Neural cell (in vitro differentiated cells): ENCODE measurements around the gene CAMKMT. TPM values are rescaled to one million over a fixed set of nuclear protein-coding genes. Genes with fewer than 3 reads are reported as not detected.

ENCODE experiments used
- H2AFZ ChIP-seq: fragments of 200-600, 300-800 bp; sonication (generic), shearing (Covaris generic); 2 replicates; pipeline ENCODE4 v1.6.0; 2014; ENCODE audit warnings: low read depth, mild to moderate bottlenecking, antibody characterized with exemption, low read length, moderate library complexity
- H3F3A ChIP-seq: fragments of 200-600 bp; shearing (Covaris generic); 2 replicates; pipeline ENCODE4 v1.6.1; 2016; ENCODE audit warnings: mild to moderate bottlenecking, moderate library complexity, mixed read lengths, antibody characterized with exemption, low read length; ENCODE audit not compliant: insufficient read depth, poor library complexity, severe bottlenecking
- H3K27ac ChIP-seq: fragments of 200-600, 300-800 bp; sonication (generic), shearing (Covaris generic); 2 replicates; pipeline ENCODE4 v1.5.1; 2014; ENCODE audit warnings: mild to moderate bottlenecking, low read length, moderate library complexity
- H3K27me3 ChIP-seq: fragments of 300-800, 200-600 bp; sonication (generic), shearing (Covaris generic); 2 replicates; pipeline ENCODE4 v1.6.0; 2014; ENCODE audit warnings: mild to moderate bottlenecking, low read depth, low read length, moderate library complexity; ENCODE audit not compliant: insufficient read depth
- H3K36me3 ChIP-seq: fragments of 300-800, 200-600 bp; sonication (generic), shearing (Covaris generic); 2 replicates; pipeline ENCODE4 v1.5.1; 2014; ENCODE audit warnings: mild to moderate bottlenecking, antibody characterized with exemption, low read length, moderate library complexity; ENCODE audit not compliant: insufficient read depth
- H3K4me2 ChIP-seq: fragments of 300-800, 200-600 bp; sonication (generic), shearing (Covaris generic); 2 replicates; pipeline ENCODE4 v1.6.0; 2014; ENCODE audit warnings: mild to moderate bottlenecking, low read length
- H3K4me3 ChIP-seq: fragments of 300-800, 200-600 bp; sonication (generic), shearing (Covaris generic); 2 replicates; pipeline ENCODE4 v1.5.1; 2014; ENCODE audit warnings: mild to moderate bottlenecking, low read length, moderate library complexity
- H3K79me2 ChIP-seq: fragments of 200-600 bp; shearing (Covaris generic); replicated peaks from 2 replicates; pipeline ENCODE4 v1.6.0; 2014; ENCODE audit warnings: mild to moderate bottlenecking, low read length, moderate library complexity; ENCODE audit not compliant: insufficient read depth
- H3K9ac ChIP-seq: fragments of 300-800, 200-600 bp; sonication (generic), shearing (Covaris generic); 2 replicates; pipeline ENCODE4 v1.6.1; 2016; ENCODE audit warnings: mild to moderate bottlenecking, low read length, mixed read lengths
- H3K9me2 ChIP-seq: fragments of 200-600 bp; shearing (Covaris generic); 2 replicates; pipeline ENCODE4 v1.6.1; 2016; ENCODE audit warnings: mild to moderate bottlenecking, low read length, mixed read lengths; ENCODE audit not compliant: insufficient read depth
- H3K9me3 ChIP-seq: fragments of 200-600, 300-800 bp; sonication (generic), shearing (Covaris generic); 2 replicates; pipeline ENCODE4 v1.6.1; 2016; ENCODE audit warnings: mild to moderate bottlenecking, mixed run types, low read length, moderate library complexity, mixed read lengths
- H4K20me1 ChIP-seq: fragments of 200-600 bp; shearing (Covaris generic); 2 replicates; pipeline ENCODE4 v1.6.1; 2016; ENCODE audit warnings: mild to moderate bottlenecking, mixed run types; ENCODE audit not compliant: insufficient read depth
- CTCF ChIP-seq: fragments of 450-650 bp; IDR thresholded peaks from 2 replicates; pipeline ENCODE4 v1.5.1; 2014; ENCODE audit warnings: antibody characterized with exemption, mild to moderate bottlenecking, moderate library complexity; ENCODE audit not compliant: poor library complexity, severe bottlenecking
- EP300 ChIP-seq: fragments of 450-650 bp; conservative IDR thresholded peaks from 2 replicates; pipeline ENCODE4 v1.6.1; 2014; ENCODE audit warnings: antibody characterized with exemption, mild to moderate bottlenecking, moderate library complexity; ENCODE audit not compliant: poor library complexity, severe bottlenecking
- EZH2 ChIP-seq: fragments of 200-600, 300-800 bp; shearing (Covaris generic), sonication (generic); IDR thresholded peaks from 2 replicates; pipeline ENCODE4 v1.6.1; 2014; ENCODE audit warnings: antibody characterized with exemption, low read length, borderline replicate concordance, mild to moderate bottlenecking; ENCODE audit not compliant: insufficient read depth, poor library complexity, severe bottlenecking
- MXI1 ChIP-seq: fragments of 450-650 bp; conservative IDR thresholded peaks from 2 replicates; pipeline ENCODE4 v1.6.1; 2014; ENCODE audit warnings: antibody characterized with exemption, mild to moderate bottlenecking; ENCODE audit not compliant: poor library complexity, severe bottlenecking
- POLR2AphosphoS5 ChIP-seq: IDR thresholded peaks from 2 replicates; pipeline ENCODE4 v1.6.1; 2012
- RAD21 ChIP-seq: fragments of 450-650 bp; conservative IDR thresholded peaks from 2 replicates; pipeline ENCODE4 v1.6.1; 2014; ENCODE audit warnings: antibody characterized with exemption, mild to moderate bottlenecking, moderate library complexity
- SMC3 ChIP-seq: fragments of 450-650 bp; conservative IDR thresholded peaks from 2 replicates; pipeline ENCODE4 v1.6.1; 2014; ENCODE audit warnings: antibody characterized with exemption, mild to moderate bottlenecking, moderate library complexity; ENCODE audit not compliant: poor library complexity
- TAF1 ChIP-seq: IDR thresholded peaks from 2 replicates; pipeline ENCODE4 v1.6.1; 2012; ENCODE audit warnings: low read depth
- polyA plus RNA-seq: library from polyadenylated mRNA; depleted of rRNA; stranded (reverse); fragments of >200 nt; gene quantifications from 2 replicates; pipeline ENCODE4 v1.2.3, GENCODE V29; 2014
- TF ChIP-seq, protein P1 (sequence below): IDR thresholded peaks from 2 replicates; pipeline ENCODE4 v1.6.1; 2012; ENCODE audit warnings: borderline replicate concordance

The CAMKMT gene
- polyA plus RNA-seq, 1 donor from 2014 or later = 5.1 TPM

GRCh38 chr2:44529448-44529847 is 167.7 kb downstream of the CAMKMT start:
- no peaks in the 10 kb centered on the region for H3K9me2 ChIP-seq
- no peaks in the 10 kb centered on the region for H3F3A ChIP-seq
- no peak overlapping the region for H3K27ac ChIP-seq
- H3K79me2 ChIP-seq = no peaks in the 10 kb centered on the region
- H3K36me3 ChIP-seq = no peaks in the 10 kb centered on the region
- TF ChIP-seq, protein P1, sequence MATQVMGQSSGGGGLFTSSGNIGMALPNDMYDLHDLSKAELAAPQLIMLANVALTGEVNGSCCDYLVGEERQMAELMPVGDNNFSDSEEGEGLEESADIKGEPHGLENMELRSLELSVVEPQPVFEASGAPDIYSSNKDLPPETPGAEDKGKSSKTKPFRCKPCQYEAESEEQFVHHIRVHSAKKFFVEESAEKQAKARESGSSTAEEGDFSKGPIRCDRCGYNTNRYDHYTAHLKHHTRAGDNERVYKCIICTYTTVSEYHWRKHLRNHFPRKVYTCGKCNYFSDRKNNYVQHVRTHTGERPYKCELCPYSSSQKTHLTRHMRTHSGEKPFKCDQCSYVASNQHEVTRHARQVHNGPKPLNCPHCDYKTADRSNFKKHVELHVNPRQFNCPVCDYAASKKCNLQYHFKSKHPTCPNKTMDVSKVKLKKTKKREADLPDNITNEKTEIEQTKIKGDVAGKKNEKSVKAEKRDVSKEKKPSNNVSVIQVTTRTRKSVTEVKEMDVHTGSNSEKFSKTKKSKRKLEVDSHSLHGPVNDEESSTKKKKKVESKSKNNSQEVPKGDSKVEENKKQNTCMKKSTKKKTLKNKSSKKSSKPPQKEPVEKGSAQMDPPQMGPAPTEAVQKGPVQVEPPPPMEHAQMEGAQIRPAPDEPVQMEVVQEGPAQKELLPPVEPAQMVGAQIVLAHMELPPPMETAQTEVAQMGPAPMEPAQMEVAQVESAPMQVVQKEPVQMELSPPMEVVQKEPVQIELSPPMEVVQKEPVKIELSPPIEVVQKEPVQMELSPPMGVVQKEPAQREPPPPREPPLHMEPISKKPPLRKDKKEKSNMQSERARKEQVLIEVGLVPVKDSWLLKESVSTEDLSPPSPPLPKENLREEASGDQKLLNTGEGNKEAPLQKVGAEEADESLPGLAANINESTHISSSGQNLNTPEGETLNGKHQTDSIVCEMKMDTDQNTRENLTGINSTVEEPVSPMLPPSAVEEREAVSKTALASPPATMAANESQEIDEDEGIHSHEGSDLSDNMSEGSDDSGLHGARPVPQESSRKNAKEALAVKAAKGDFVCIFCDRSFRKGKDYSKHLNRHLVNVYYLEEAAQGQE = no peak
- TF ChIP-seq CTCF = no peak
- TF ChIP-seq EP300 = no peak
- no peak for TF ChIP-seq RAD21
- no peak for TF ChIP-seq SMC3
- no peak for TF ChIP-seq MXI1
- no peak for TF ChIP-seq POLR2AphosphoS5
- TF ChIP-seq TAF1 = no peak
- no peak for TF ChIP-seq EZH2
- no peaks in the 10 kb centered on the region for H3K9me3 ChIP-seq
- H2AFZ ChIP-seq = no peak overlapping the region
- H3K4me2 ChIP-seq = no peak overlapping the region
- no peak overlapping the region for H3K4me3 ChIP-seq
- H3K9ac ChIP-seq = no peak overlapping the region
- H3K27me3 ChIP-seq = no peaks in the 10 kb centered on the region
- no peaks in the 10 kb centered on the region for H4K20me1 ChIP-seq

- TF ChIP-seq SMC3 (no peak), MXI1 (no peak), EZH2 (no peak), CTCF (no peak), TAF1 (no peak), RAD21 (no peak), POLR2AphosphoS5 (no peak), EP300 (no peak)
- TF ChIP-seq, protein P1 = no peak
- no peaks in the 10 kb centered on the region for H3K36me3 ChIP-seq
- H3K27me3 ChIP-seq = no peaks in the 10 kb centered on the region
- H3K79me2 ChIP-seq = no peaks in the 10 kb centered on the region
- H4K20me1 ChIP-seq = no peaks in the 10 kb centered on the region
- no peak overlapping the region for H3K4me2 ChIP-seq
- no peaks in the 10 kb centered on the region for H3F3A ChIP-seq
- H3K9me2 ChIP-seq = no peaks in the 10 kb centered on the region
- no peak overlapping the region for H2AFZ ChIP-seq
- no peaks in the 10 kb centered on the region for H3K9me3 ChIP-seq
- no peak overlapping the region for H3K27ac ChIP-seq
- H3K9ac ChIP-seq = no peak overlapping the region
- H3K4me3 ChIP-seq = no peak overlapping the region
Observed at GRCh38 chr2:44531289-44531688, 169.5 kb downstream of the CAMKMT start.
